ENCODE measurements around the gene CAST. TPM values are rescaled to one million over a fixed set of nuclear protein-coding genes. Genes with fewer than 3 reads are reported as not detected.

CAST gene
- total RNA-seq, 2 experiments from 2014 or later = 149 to 152 TPM

DNA sequence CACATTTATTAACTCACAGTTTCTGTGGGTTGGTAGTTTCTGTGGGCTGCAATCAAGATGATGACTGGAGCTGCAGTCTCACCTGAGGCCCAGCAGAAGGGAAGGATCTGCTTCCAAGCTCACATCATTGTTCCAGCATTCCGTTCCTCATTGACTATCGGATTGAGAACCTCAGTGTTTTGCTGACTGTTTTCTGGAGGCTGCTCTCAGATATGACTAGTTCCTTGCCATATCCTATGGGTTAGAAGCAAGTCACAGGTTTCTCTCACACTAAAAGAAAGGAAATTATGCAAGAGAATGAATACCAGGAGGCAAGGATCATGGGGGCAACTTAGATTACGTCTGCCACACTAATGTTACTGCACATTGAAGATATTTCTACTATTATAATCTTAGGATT is 151.9 kb downstream of the CAST start:
- POLR2A ChIA-PET = no interaction called here
- no peak overlapping the region for H3K27ac Mint-ChIP-seq
- no peaks in the 10 kb centered on the region for H3K36me3 Mint-ChIP-seq (ENCODE audit: low read depth)
- peaks cover 77% of the 10 kb centered on the region for H3K4me1 Mint-ChIP-seq (ENCODE audit: low read depth)
- DNase-seq (no peak), ATAC-seq (no peak)
- H3K9me3 Mint-ChIP-seq (ENCODE audit: insufficient read depth) = no peaks in the 10 kb centered on the region
- no peaks in the 10 kb centered on the region for H3K27me3 Mint-ChIP-seq (ENCODE audit: low read depth)
- CTCF ChIA-PET = interaction anchor here (0.8 to 4.5 kb wide), 4 partner anchors 48 to 348 kb away, joined by 3 to 27 read pairs (median 4); no protein-coding TSS in a partner anchor
- H3K4me3 Mint-ChIP-seq = no peak overlapping the region

DNA sequence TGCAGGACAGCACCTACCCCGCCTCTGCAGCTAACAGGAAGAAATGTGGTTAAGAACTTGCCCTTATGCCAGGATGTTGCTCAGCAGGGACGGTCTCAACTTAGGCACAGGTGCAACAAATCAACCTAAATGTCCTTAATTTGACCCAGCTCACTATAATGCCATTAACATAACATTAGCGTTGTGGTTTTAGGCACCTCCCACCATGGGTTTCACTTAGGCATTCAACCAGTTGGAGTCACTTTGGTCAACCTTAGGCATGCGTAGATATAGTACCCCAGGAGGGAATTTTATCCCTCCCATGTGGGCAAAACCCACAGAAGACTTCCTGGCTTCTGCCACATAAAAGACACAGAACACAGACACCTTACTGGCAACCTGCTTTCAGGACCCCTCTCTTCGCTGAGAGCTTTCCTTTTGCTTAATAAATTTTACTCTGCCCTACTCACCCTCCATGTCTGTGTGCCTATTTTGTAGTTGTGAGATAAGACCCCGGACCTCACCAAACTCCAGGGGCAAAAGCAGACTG is 154.3 kb downstream of the CAST start:
- CTCF ChIA-PET = interaction anchor here (1.0 to 2.2 kb wide), 6 partner anchors 8 to 326 kb away, joined by 3 to 17 read pairs (median 6); partner anchors contain the start of genes ERAP1 and LIX1
- H3K4me3 Mint-ChIP-seq = peak overlapping the region; percentile 77
- peak; percentile 83 for ATAC-seq
- no peaks in the 10 kb centered on the region for H3K27me3 Mint-ChIP-seq (ENCODE audit: low read depth)
- H3K9me3 Mint-ChIP-seq (ENCODE audit: insufficient read depth) = no peaks in the 10 kb centered on the region
- POLR2A ChIA-PET = interaction anchor here (1.8 to 6.5 kb wide), 3 partner anchors 9 to 61 kb away, joined by 7 to 68 read pairs (median 7); partner anchors contain the start of genes ERAP1 and ERAP2
- no peaks in the 10 kb centered on the region for H3K36me3 Mint-ChIP-seq (ENCODE audit: low read depth)
- peak overlapping the region; percentile 89 for H3K27ac Mint-ChIP-seq
- DNase-seq = peak; percentile 76
- H3K4me1 Mint-ChIP-seq (ENCODE audit: low read depth) = peaks cover 68% of the 10 kb centered on the region

DNA sequence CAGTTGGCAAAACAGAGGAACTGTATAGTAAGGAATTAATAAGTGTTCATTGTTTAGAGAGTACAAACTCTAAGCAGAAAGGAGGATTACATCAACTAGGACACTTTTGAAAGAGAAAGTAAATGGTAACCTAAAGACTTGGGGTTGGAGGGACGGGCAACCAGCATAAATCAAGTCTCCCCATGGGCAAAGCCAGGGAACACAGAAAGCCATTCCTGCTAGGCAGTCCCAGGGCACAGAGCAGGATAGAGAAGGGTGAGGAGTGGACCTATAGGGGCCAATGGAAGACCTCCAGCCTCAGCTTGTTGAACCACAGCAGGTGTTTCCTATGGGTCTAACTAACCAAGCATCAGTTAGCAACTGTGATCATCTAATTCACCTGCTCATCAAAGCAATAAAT is 154.8 kb downstream of the CAST start:
- H3K9me3 Mint-ChIP-seq (ENCODE audit: insufficient read depth) = no peaks in the 10 kb centered on the region
- peaks cover 68% of the 10 kb centered on the region for H3K4me1 Mint-ChIP-seq (ENCODE audit: low read depth)
- peak; percentile 63 for ATAC-seq
- CTCF ChIA-PET = interaction anchor here (1.0 to 2.2 kb wide), 7 partner anchors 9 to 326 kb away, joined by 3 to 17 read pairs (median 4); partner anchors contain the start of genes ERAP1 and LIX1
- H3K4me3 Mint-ChIP-seq = peak overlapping the region; percentile 77
- DNase-seq = peak; percentile 33
- H3K36me3 Mint-ChIP-seq (ENCODE audit: low read depth) = no peaks in the 10 kb centered on the region
- H3K27me3 Mint-ChIP-seq (ENCODE audit: low read depth) = no peaks in the 10 kb centered on the region
- peak overlapping the region; percentile 89 for H3K27ac Mint-ChIP-seq
- POLR2A ChIA-PET = interaction anchor here (1.8 to 6.5 kb wide), 3 partner anchors 9 to 60 kb away, joined by 7 to 68 read pairs (median 7); partner anchors contain the start of genes ERAP1 and ERAP2

DNA sequence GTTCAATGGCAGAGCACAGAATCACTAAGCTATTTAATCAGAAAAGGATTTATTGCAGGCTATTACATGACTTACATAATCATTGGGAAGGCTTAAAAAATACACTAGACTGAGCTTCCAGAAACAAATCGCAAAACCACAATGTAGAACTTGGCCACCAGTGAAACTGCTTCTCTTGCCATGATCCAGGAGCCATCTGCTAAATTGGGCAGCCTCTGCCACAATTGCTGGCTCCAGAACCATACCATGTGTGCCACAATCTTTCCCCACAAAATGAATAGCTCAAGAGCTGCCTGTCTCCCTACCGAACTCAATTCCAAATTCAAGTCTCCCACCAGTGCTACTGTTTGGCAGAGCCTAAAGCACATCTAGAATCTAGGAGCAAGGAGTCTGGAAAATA is 155.3 kb downstream of the CAST start:
- POLR2A ChIA-PET = interaction anchor here (0.5 to 6.5 kb wide), 4 partner anchors 9 to 120 kb away, joined by 3 to 68 read pairs (median 7); partner anchors contain the start of genes ERAP1 and ERAP2
- peak overlapping the region; percentile 89 for H3K27ac Mint-ChIP-seq
- peaks cover 70% of the 10 kb centered on the region for H3K4me1 Mint-ChIP-seq (ENCODE audit: low read depth)
- DNase-seq (no peak), ATAC-seq (no peak)
- H3K36me3 Mint-ChIP-seq (ENCODE audit: low read depth) = no peaks in the 10 kb centered on the region
- H3K4me3 Mint-ChIP-seq = peak overlapping the region; percentile 77
- H3K27me3 Mint-ChIP-seq (ENCODE audit: low read depth) = no peaks in the 10 kb centered on the region
- CTCF ChIA-PET = interaction anchor here (1.0 to 2.2 kb wide), 5 partner anchors 8 to 52 kb away, joined by 4 to 17 read pairs (median 7); partner anchors contain the start of gene ERAP1
- H3K9me3 Mint-ChIP-seq (ENCODE audit: insufficient read depth) = no peaks in the 10 kb centered on the region

DNA sequence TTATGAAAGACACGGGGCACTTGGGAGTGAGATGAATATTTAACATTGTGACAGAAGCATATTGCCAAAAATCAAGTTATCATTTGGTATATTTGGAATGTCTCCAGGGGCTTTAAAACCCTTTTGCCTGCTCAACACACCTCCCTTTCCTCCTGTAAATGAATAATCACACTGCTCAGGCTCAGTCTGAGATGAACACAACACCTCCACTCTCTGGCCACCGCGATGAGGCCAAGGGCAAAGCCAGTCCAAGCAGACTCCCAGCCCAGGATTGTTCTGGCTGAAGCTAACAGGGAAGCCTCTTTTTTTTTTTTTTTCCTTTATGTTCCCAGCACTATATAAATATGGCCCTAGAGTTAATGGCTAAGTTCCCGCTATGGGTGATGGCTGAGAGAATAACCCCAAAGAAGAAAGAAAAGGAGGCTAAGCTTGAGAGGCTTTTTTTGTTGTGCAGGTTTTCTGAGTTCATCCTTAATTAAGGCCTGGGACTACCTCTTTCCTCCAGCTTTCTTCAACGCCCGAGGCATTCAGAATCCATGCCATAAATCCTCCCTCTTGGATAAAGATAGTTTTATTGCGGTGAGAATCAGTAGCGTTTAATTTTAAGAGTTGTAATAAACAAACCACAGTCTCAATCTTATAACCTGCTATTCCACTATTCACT is 156.1 kb downstream of the CAST start:
- Mint-ChIP-seq H3K27me3 (ENCODE audit: low read depth) (no peaks in the 10 kb centered on the region), H3K36me3 (ENCODE audit: low read depth) (no peaks in the 10 kb centered on the region), H3K9me3 (ENCODE audit: insufficient read depth) (no peaks in the 10 kb centered on the region), H3K4me1 (ENCODE audit: low read depth) (peaks cover 69% of the 10 kb centered on the region), H3K27ac (no peak overlapping the region), H3K4me3 (peak overlapping the region; percentile 77)
- ChIA-PET CTCF (interaction anchor here (1.0 to 1.7 kb wide), 3 partner anchors 8 to 66 kb away, joined by 3 to 4 read pairs (median 4); no protein-coding TSS in a partner anchor), POLR2A (interaction anchor here (6.5 kb wide), 1 partner anchor 11 kb away, joined by 68 read pairs; the partner anchor contains the start of gene ERAP1)
- no peak for DNase-seq
- ATAC-seq = no peak

DNA sequence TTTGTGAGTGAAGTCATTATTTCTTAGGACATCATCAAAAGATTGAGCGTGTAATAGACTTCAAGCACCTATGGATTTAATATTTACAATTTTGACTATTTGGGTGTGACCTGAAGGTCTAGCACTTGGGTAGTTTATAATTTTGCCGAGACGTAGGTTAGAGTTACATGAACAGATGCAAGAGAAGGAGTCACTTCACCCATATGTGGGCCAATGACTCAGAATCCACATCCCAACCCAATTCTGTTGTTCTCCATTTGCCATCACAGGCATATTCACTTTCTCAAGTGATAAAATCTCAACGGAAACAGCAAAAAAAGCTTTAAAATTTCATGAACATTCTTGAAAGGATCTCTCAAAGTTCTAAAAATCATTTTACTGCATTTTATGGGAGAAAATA is 157.6 kb downstream of the CAST start:
- peaks cover 70% of the 10 kb centered on the region for H3K4me1 Mint-ChIP-seq (ENCODE audit: low read depth)
- no peak for DNase-seq
- no peak overlapping the region for H3K4me3 Mint-ChIP-seq
- ChIA-PET CTCF (interaction anchor here (0.6 to 1.7 kb wide), 4 partner anchors 11 to 67 kb away, joined by 3 to 4 read pairs (median 3); no protein-coding TSS in a partner anchor), POLR2A (interaction anchor here (1.0 to 6.5 kb wide), 2 partner anchors 13 to 57 kb away, joined by 6 to 68 read pairs; partner anchors contain the start of genes ERAP1 and ERAP2)
- ATAC-seq = no peak
- H3K27me3 Mint-ChIP-seq (ENCODE audit: low read depth) = peaks cover 2% of the 10 kb centered on the region
- H3K36me3 Mint-ChIP-seq (ENCODE audit: low read depth) = no peaks in the 10 kb centered on the region
- no peaks in the 10 kb centered on the region for H3K9me3 Mint-ChIP-seq (ENCODE audit: insufficient read depth)
- H3K27ac Mint-ChIP-seq = no peak overlapping the region

DNA sequence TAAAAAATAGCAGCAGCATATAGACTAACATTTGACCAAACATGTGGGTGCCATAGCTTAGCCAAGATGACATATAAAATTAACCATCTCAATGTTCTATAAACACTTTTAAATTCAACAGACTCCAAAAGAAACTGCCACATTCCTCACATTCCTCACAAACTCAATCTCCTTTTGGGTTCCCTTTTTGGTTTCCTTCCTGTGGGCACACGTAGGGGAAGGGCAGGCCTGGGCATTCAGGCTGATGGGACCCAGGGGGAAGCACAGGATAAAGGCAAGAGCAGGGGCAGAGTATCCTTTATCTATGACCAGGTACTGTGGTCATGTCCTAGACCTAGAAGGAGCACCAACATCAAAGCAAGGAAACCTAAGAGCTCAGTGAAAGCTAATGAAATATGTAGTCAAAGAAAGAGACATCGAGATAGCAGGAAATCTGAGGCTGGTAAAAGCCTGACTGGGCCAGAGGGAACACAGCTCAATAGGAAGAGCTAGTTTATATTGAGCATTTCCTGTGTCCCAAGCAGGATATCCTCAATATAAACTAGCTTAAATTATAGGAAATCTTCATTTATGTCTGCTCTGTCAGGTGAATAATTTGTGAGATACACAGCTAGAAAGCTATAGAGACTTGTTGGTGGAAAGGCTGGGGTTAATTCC is 159.2 kb downstream of the CAST start:
- Mint-ChIP-seq H3K4me1 (ENCODE audit: low read depth) (peaks cover 55% of the 10 kb centered on the region), H3K9me3 (ENCODE audit: insufficient read depth) (no peaks in the 10 kb centered on the region), H3K27me3 (ENCODE audit: low read depth) (peaks cover 3% of the 10 kb centered on the region), H3K27ac (peak overlapping the region; percentile 58), H3K36me3 (ENCODE audit: low read depth) (no peaks in the 10 kb centered on the region), H3K4me3 (no peak overlapping the region)
- ATAC-seq = no peak
- no peak for DNase-seq
- CTCF ChIA-PET = interaction anchor here (0.8 to 1.9 kb wide), 7 partner anchors 13 to 321 kb away, joined by 3 to 8 read pairs (median 4); partner anchors contain the start of genes ERAP1 and LIX1
- POLR2A ChIA-PET = interaction anchor here (1.2 to 6.5 kb wide), 2 partner anchors 10 to 14 kb away, joined by 3 to 68 read pairs; partner anchors contain the start of gene ERAP1

DNA sequence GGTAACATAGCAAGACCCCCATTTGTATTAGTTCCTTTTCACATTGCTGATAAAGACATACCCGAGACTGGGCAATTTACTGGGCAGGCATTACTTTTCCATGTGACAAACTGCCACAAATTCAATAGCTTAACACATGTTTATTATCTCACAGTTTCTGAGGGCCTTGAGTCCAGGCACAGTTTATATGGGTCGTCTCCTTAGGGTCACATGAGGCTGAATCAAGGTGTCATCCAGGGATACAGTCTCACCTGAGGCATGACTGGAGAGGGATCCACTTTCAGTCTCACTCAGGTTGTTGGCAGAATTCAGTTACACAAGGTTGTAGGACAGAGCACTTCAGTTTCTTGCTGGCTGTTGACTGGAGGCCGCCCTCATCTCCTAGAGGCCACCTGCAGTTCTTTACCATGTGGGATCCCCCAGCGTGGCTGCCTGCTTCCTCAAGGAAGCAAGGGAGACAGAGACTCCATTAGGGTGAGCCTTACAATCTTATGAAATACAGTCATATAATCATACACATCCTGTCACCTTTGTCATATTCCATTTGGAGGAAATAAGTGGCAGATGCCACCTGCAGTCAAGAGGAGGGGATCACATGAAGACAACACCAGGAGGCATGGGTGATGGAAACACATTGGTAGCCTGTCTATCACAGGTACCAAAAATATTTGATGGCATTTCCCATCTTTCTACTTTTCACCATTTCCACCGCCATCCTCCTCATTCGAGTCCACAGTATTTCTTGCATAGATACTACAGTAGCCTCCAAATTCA is 160.7 kb downstream of the CAST start:
- CTCF ChIA-PET = interaction anchor here (1.0 to 1.6 kb wide), 2 partner anchors 46 to 71 kb away, joined by 3 read pairs; no protein-coding TSS in a partner anchor
- Mint-ChIP-seq H3K4me3 (no peak overlapping the region), H3K27me3 (ENCODE audit: low read depth) (peaks cover 6% of the 10 kb centered on the region), H3K9me3 (ENCODE audit: insufficient read depth) (no peaks in the 10 kb centered on the region), H3K27ac (no peak overlapping the region), H3K36me3 (ENCODE audit: low read depth) (no peaks in the 10 kb centered on the region), H3K4me1 (ENCODE audit: low read depth) (peaks cover 41% of the 10 kb centered on the region)
- ATAC-seq (peak; percentile 42), DNase-seq (no peak)
- POLR2A ChIA-PET = no interaction called here

DNA sequence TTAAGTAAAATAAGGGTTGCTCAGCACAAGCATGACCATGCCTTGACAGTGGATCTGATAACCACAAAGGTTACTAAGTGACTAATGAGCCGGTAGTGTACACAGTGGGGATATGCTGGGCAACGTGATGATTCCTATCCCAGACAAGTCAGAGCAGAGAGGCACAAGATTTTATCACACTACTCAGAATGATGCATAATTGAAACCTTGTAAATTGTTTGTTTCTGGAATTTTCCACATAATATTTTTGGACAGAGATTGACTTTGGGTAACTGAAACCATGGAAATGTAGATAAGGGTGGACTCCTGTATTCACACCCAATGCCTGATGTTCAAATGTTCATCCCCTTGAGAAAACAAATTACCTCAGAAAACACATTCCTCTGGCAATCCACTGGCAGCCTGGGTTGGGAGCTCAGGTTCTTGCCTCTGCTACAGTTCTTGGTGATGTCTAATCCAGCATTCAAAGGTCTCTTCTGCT is 161.8 kb downstream of the CAST start:
- no peak for DNase-seq
- no peaks in the 10 kb centered on the region for H3K36me3 Mint-ChIP-seq (ENCODE audit: low read depth)
- CTCF ChIA-PET = interaction anchor here (1.6 kb wide), 1 partner anchor 47 kb away, joined by 3 read pairs; no protein-coding TSS in a partner anchor

More for the DNA sequence above, 161.8 kb downstream of the CAST start:
- peak; percentile 47 for ATAC-seq
- H3K9me3 Mint-ChIP-seq (ENCODE audit: insufficient read depth) = no peaks in the 10 kb centered on the region
- no peak overlapping the region for H3K4me3 Mint-ChIP-seq
- peaks cover 6% of the 10 kb centered on the region for H3K27me3 Mint-ChIP-seq (ENCODE audit: low read depth)
- no peak overlapping the region for H3K27ac Mint-ChIP-seq
- POLR2A ChIA-PET = interaction anchor here (0.6 kb wide), 1 partner anchor 113 kb away, joined by 3 read pairs; no protein-coding TSS in a partner anchor
- peaks cover 34% of the 10 kb centered on the region for H3K4me1 Mint-ChIP-seq (ENCODE audit: low read depth)
